8988T (cell line): ENCODE results near the gene FLNA.

ENCODE experiments used
- DNase-seq: peaks from one replicate; pipeline ENCODE4 v3.0.0; 2011

FLNA gene

DNA sequence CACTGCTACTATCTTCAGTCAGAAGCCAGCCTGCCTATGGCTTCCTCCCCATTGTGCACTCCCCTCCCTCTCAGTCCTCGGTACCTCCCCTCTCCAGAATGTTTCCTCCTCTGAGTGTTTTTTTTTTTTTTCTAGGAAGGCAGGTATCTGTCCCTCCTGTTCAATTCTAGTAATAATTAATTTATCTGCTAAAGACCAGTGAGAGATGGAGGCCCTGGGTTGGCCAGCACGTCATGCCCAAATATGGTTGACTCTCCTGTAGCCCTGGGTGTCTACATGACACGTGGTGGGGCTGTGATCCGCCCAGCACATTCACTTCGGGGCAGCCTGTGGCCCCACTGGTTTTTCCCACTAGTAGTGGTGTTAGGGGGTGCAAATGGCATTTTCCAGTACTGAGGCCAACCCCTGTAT, 1.8 kb downstream of the FLNA start:
- no peak for DNase-seq

DNA sequence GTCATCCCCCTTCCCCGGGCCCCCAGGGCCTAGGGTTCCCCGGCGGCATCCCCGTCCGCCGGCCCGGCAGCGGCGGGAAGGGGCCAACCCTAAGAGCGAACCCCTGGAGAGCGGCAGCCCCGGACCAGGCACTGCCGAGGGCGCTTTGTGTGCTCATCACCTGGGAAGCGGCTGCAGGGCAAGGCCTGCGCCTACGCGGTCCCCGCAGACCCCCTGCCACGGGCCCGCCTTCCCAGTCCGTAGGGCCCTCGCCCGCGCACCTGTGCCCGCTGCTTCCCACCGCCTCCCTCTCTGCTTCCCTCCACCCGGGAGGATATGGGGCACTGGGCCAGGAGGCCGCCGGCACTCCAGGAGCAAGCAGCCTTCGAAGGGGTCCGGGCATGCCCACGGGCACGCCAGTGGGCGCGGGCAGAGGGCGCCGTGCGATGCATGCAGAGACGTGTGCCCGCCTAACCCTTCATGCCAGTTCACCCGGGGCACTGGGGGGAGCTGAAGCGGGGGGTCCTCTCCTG, 2.6 kb downstream of the FLNA start:
- no peak for DNase-seq

DNA sequence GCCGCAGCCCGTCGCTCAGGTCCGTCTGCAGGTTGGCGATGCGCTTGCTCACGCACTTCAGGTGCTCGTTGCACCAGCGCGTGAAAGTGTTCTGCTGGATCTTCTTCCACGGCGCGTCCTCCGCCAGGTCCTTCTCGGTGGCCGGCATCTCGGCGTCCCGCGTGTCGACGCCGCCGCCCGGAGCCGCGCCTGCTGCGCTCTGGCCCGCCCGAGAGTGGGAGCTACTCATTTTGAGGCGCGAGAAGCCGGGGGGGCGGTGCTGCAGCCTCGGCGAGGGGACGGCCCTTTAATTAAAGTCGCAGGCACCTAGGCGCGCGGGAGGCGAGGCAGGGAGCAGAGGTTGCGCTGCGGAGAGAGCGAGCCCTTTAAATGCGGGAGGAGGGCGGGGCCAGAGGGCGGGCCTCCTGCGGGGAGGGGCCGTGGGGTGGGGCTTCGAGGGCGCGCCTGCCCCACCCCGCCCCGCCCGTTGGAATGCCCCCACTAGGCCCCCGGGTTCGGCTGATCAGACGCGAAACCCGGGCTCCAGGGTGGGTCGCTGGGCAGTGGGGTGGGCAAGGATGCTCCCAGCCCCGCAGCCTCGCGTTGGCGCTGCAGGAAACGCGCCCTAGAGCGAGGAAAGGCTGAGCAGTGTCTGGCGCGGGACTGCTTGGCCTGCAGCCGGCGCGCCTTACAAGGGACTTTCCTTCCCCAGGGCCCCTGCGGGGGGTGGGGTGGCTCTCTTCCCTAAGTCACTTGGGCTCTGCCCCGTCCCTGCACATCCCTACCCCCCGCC, 3.2 kb downstream of the FLNA start:
- no peak for DNase-seq

DNA sequence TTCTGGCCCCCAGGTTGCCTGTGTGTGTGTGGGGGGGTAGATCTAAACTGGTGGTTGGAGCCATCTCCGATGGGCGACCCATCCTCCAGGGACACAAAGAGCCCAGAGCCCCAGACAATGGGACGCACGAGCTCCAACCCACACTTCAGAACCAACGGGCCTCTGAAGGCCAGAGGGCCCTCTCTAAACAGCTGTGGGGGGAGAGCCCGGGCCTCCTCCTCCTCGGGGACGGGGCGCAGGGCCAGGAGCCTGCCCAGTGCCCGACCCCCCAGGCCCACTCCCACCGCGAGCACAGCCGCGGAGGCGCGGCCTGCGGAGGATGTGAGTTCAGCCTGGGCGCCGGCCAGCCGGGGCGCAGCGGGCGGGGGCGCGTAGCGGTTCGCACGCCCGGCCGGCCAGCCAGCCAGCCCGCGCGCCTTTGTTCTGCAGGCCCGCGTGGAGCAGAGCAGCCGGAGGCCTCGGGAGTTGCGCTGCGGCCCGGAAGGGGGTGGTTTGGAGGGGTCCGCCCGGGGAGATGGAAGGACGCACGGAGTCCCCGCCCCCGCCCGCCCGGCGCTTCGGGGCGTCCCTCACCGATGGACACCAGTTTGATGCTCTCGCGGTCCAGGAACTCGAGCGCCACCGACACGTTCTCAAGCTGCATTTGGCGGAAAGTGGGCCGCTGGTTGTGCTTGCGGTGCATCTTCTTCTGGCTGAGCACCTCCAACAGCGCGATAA, 4.0 kb downstream of the FLNA start:
- DNase-seq, result no peak

DNA sequence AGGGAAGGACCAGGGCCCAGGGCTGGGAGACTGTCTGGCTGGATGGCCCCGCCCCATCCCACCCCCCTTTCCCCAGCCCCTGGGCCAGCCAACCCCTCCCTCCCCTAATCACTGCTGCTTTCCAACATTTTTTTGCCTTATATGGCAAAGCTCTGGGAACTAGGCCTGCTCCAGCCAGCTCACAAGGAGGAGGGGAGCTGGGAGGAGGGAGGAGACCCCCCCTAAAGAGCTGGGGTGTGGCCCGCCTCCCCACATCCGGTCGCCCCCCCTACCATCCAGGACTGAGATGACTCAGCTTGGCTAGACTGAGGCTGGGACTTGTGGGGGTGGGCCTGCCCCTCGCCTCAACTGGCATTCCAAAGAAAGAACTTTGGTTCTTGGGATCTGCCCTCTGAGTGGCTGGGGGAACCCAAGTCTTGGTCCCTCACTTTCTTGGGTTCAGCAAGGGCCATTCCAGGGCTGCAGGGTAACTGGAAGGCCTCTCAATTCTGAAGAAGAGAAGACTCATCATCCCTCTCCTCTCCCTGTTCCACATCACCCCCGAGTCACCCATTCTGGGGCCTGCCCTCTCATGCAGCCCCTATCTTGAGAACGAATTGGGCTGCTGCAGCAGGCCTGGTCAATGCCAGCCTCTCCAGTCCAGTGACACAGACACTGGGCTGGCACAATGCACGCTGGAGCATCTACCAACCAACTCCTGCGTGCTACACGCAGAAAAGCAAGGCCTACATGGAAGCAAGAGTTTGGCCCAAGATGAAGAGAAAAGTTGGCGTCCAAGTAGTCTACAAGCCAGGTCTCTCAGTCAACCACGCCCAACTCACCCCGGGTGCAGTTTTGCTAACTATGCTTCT, 4.8 kb downstream of the FLNA start:
- DNase-seq, result peak; percentile 85

DNA sequence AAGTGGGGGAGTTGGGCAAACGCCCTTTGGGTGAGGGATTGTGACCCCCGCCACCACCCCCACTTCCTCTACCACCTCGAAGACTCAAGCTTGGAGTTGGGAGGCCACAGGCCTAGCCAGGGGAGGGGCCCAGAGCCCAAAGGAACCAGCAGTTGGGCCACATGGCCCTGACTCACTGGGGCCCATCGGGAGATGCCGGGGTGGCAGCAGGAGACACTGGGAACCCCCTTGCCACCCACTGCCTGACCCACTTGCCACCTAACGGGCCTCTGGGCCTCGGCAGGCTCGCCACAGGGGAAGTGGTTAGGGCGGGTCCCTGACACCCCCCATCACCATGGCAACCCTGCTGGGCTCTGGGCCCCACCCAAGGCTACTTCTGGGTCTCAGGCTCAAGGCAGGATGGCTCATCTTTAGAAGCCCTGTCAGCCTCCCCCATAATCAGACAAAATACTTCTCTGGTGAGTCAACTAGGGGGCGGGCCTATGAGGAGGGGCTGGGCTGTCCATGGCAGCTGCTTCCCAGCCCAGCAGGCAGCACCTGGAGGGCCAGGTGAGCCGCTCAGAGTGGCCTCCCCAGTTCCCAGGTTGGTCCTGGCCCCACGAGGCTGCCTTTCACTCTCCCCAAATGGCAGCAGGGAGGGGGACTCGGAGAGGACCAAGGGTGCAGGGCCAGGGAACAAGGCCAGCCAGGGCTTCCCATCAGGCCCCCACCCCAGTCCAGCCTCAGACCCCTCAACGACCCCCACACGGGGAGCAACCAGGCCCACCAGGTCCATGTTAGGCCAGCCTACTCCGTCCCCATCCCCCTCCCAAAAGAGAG, 5.6 kb downstream of the FLNA start:
- DNase-seq, result peak; percentile 97

DNA sequence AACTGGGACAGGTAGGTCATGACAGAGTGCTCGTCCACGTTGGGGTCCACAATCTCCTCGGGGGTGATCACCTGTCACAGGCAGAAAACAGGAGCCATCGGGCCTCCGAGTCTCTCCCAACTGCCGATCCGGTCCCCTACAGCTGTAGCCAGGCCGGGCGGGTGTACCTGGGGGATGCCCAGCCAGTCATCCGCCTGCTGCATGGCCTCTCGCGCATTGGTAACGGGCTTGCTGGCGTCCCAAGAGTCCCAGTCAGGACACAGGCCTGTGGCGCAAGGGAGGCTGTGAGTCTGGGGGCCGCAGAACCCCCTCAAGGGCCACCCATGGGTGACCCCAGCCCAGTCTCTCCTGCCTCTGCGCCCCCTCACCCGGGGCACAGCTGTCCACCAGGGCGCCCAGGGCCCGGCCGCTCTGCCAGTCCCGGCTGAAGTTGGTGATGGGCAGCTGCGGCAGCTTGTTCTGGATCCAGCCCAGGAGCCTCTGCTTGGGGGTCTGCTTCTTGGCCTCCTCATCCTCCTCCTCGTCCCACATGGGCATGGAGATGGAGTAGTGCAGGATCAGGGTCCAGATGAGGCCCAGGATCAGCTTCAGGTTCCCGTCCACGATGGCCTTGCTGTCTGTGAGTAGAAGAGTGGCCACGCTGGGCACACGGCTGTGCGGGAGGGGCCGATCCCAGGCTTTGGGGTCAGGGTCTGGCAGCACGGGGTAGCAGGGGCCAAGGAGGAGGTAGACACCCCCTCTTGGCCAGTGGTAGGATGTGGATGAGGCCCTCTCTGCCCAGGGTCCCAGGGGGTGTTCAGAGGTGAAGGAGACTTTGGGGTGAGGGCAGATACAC, 6.7 kb downstream of the FLNA start:
- no peak for DNase-seq

DNA sequence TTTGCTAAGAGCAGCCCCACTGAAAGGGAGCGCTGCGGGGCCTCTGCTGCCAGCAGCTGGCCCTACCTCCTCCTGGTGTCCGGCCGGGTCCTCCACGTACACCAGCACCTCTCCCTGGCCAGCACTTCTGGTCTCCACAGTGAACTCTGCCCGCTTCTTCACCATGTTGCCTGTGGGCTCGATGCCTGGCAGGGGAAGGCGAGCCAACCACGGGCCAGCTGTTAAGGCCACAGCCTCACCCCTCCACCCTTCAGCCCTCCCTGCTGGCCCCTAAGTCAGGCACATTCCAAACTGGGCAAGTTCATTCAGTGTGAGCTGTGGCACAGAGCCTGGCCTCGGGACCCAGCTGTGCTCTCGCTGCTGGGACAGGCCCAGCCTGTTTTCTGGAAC, 7.8 kb downstream of the FLNA start:
- DNase-seq, result no peak

DNA sequence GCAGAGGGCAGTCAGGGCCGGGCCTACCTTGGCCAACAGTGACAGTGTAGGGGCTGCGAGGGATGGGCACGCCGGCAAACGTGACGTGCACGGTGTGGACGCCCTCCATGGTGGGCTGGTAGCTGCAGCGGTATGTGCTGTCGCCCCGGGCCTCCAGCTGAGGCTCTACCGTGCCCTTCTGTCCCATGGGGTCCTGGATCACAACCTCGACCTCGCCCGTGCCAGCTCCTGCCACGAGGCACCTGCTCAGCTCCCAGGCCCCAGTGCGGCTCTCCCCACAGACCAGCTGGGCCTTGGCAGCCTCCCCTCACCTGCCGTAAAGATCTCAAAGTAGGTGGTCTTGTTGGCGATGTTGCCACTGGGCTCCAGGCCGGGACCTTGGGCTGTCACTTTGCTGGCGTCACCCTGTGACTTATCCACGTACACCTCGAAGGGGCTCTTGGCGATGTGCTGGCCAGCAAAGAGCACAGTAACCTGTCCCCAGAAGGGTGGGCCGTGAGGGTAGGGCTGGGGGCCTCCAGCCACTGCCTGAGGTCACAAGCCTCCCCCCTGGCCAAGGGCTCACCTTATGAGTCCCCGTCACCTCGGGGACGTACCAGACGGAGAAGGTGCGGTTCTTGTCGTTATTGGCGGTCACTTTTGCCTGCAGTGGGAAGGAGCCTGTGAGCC, 8.3 kb downstream of the FLNA start:
- no peak for DNase-seq

DNA sequence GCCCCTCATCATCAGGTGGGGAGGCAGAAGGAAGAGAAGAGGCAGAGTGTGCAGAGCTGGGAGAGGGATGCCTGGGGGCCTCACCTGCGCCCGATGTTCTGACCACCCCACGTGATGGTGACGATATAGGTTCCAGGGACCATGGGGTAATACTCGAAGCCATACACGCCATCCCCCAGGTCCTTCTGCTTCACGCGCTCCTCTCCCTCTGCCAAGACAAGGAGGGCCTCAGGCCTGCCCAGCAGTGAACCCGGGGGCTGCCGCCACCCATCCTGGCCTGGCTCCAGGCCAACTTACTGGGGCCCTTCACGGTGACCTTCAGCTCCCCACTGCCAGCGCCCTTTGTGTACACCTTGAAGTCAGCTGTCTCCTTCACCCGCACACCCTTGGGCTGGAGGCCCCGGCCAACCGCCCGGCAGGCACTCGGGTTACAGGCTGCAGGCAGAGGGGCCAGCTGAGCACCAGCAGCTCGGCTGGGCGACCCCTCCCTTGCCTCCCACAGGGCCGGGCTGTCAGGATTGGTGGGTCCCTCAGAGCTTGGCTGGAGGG, 9.3 kb downstream of the FLNA start:
- DNase-seq, result no peak

DNA sequence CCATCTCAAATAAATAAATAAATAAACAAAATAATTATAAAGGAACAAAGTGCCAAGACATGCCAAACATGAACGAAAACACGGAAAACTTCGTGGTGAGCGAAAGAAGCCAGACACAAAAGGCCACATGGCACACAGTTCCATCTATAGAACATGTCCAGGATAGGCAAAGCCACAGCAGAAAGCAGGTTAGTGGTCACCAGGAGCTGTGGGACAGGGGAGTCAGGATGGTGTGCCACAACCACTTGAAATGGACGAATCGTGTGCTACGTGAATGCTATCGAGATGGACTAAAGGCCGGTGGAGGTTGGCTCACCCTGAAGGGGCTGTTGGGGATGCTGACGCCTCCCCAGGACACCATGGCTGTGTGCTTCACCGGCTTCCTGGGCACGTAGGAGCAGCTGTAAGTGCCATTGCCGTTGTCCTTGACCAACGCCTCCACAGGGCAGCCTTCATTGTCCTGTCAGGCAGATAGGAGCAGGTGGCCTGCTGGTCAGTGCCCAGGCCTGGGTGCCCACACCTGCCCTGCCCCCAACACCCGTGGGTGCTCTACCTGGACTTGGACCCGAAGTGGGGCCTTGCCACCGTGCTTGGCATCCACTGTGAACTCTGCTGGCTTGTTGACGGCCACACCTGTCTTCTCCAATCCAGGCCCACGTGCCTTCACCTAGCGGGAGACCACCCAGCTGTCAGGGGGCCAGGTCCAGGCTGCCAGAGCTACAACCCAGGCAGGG, 10.6 kb downstream of the FLNA start:
- no peak for DNase-seq

DNA sequence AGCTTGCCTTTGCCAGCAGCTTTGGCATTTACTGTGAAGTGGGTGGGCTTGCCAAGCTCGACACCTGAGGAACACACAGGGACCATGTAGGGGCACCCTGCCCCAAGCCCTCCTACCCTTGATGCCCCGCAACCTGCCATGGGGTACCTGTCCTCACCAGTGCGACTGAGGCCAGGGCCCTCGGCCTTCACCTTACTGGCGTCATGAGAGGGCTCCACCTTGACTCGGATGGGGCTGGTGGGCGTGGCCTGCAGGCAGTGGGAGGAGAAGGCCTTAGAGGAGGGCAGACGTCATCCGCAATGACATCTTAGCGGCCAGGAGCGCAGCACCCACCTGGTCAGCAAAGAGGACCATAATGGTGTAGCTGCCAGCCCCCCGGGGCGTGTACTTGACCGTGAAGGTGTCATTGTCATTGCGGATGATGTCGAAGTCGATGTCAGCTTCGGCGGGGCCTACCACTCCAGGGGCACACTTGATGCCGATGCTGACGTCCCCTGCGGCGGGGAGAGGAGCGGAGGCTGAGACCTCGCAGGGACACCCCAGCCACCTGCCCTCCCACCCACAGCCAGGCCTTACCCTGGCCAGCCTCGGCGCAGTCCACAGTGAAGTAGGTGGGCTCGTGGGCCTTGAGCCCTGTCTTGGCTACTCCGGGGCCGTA, 12.2 kb downstream of the FLNA start:
- no peak for DNase-seq

DNA sequence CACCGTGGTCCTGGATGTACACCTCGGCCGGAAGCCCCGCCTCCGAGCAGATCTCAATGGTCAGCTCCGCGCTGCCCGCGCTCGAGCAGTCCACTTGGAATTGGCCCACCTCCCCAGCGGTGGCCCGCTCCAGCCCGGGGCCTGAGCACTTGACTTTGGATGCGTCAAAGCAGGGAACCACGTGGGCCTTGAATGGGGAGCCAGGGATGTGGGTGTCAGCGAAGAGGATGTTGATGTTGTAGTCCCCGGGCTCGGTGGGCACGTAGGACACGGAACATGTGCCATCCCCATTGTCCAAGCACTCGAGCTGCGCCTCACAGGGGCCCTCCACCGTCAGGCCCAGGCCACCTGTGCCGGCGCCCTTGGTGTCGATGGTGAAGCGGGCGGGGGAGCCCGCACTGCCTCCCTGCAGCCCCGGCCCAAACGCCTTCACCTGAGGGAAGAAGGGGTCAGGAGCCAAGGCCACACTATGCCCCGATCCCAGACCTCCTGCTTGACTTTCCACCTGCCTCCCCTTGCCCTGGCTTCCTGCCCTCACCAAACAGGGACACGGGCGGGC, 14.2 kb downstream of the FLNA start:
- no peak for DNase-seq

DNA sequence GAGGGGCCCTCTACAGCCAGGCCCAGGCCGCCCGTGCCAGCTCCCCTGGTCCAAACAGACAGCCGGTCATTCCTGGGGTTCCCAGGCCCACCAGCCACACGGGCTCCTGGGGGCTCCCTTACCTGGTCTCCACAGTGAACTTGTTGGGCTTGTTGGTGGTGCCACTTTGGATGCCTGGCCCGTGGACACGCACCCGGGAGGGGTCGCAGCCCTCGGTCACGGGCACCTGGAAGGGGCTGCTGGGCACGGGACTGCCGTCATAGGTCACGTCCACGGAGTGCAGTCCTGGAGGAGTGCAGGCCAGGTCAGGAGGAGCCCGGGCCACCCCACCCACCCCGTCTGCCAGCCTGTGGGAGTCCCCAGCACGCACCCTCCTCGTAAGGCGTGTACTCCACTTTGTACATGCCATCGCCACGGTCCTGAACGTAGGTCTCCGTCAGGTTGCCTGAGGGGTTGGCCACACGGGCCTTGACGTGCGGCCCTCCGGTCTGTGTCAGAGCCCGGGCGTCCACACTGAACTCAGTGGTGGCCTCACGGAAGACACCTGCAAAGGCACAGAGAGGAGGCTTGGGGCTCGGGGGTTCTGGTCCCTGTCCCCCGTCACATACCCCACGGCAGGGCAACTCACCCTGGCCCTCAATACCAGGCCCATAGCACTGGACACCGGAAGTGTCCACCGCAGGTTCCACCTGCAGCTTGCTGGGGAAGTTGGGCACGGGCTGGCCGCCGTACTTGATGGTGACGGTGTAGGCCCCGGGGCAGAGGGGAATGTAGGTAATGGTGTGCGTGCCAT, 14.9 kb downstream of the FLNA start:
- no peak for DNase-seq

DNA sequence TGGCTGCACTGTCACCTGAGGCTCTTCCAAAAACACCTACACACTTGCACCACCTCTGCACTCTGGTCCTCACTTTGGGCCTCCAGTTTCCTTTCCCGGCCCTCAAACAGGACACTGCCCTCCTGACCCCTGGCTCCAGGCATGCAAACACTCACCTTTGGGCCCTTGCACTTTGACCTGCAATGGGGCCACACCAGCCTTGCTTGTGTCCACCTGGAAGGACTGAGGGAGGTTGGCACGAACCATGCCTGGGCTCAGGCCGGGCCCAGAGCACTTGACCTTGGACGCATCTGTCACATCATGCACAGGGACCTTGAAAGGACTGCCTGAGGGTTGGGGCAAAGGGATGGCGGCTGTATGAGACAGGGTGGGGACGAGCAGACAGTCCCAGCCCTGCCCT, 15.6 kb downstream of the FLNA start:
- no peak for DNase-seq

DNA sequence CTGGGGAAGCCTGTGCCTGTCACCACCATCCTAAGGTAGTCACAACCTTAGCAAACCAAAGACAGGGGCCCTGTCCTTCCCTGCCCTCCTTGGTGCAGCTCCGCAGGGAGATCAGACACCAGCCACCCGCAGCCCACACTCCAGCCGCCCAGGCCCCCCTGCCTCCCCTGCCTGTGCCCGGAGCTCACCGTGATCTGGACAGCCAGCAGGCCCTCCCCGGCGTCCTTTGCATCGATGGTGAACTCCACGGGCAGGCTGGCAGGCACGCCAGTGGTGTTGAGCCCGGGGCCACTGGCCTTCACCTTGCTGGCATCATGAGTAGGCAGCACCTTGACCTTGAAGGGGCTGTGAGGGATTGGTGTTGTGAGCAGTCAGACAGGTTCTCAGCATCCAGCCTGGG, 16.4 kb downstream of the FLNA start:
- no peak for DNase-seq

DNA sequence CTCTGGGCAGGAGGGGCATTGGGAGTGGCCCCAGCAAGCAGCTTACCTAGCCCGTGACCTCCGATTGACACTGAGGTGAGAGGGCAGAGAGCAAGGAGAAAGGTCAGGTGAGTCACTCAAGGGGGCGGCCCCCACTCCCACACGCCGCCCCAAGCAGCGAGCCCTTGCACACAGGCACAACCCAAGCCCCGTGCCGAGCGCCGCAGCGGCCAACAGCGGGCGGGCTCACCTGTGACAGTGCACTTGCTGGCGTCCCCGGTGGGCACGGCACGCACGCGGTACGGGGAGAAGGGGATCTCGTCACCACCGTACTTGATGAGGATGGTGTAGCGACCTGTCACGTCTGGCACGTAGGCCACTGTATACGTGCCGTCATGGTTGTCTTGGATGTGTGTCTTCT, 17.2 kb downstream of the FLNA start:
- DNase-seq, result no peak

DNA sequence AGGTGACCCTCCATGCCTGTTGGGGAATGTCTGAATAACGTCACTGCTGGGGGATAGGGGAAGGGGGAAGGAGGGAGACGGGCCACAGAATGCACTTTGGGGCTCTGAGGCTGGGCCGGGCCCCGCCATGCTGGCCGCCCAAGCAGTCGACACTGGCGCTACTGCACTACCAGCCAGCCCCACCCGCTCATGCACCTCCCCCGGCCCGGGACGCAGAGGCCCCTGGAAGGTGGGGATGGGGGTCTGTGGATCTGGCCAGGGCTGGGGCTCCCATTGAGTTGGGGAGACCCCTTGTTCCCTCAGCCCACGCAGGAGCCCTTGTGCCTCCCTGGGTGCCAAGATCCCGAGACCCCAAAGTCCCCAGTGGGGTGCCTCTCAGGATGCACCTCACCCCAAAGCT, 17.8 kb downstream of the FLNA start:
- DNase-seq, result no peak
